Vagina (tissue), 2 donors: Measurements from ENCODE around the gene SOCS4.

Experiments
- POLR2AphosphoS5 ChIP-seq, 2 donors: sonication (generic); formaldehyde crosslinking; IDR thresholded peaks; one replicate each; pipeline ENCODE4 v1.9.0; 2017; ENCODE audit warnings: antibody characterized with exemption in 2 of 2, mild to moderate bottlenecking in 2 of 2, low read depth in 1 of 2; ENCODE audit not compliant: insufficient read depth in 1 of 2
- TF ChIP-seq, protein P1 (sequence below), 3 experiments: fragments of 450-650 bp in 2 of 3; fragments of 200-600 bp in 1 of 3; sonication (generic) in 1 of 3; IDR thresholded peaks; one replicate each; pipeline ENCODE4 v1.5.1; 2017 to 2019; ENCODE audit warnings: antibody characterized with exemption in 3 of 3, mild to moderate bottlenecking in 2 of 3, moderate library complexity in 2 of 3

DNA sequence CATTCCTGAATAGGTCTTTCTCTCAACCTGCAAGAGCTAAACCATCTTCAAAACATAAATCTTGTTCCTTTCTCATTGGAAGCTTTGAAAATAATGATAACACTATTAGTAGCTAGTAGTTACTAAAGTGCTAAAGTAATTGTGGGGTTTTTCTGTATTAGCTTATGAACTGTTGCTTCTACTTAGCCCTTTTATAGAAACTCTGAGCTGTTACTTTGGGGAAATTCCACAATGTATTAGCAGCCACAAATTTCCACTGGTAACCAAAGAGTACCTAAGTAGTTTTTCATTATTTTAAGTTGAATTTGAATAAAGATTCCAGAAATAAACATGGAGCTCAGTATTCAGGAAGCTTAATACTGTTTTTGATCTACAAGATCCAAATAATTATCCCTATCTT lies 18.1 kb downstream of the SOCS4 start:
- TF ChIP-seq, protein P1, sequence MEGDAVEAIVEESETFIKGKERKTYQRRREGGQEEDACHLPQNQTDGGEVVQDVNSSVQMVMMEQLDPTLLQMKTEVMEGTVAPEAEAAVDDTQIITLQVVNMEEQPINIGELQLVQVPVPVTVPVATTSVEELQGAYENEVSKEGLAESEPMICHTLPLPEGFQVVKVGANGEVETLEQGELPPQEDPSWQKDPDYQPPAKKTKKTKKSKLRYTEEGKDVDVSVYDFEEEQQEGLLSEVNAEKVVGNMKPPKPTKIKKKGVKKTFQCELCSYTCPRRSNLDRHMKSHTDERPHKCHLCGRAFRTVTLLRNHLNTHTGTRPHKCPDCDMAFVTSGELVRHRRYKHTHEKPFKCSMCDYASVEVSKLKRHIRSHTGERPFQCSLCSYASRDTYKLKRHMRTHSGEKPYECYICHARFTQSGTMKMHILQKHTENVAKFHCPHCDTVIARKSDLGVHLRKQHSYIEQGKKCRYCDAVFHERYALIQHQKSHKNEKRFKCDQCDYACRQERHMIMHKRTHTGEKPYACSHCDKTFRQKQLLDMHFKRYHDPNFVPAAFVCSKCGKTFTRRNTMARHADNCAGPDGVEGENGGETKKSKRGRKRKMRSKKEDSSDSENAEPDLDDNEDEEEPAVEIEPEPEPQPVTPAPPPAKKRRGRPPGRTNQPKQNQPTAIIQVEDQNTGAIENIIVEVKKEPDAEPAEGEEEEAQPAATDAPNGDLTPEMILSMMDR (IDR thresholded peaks at IDR 0.05): no peak
- TF ChIP-seq POLR2AphosphoS5 (IDR thresholded peaks at IDR 0.05; ENCODE audit: insufficient read depth in 1 of 2, low read depth in 1 of 2): no peak
